Central memory CD8-positive, alpha-beta T cell (primary cell): ENCODE data around the gene NRARP.
"Not testable (repeated sequence)": the region's sequence is repeated elsewhere in the genome, so short reads cannot be mapped to it uniquely, and the experiment has no call there.

Source experiments
- ATAC-seq: fragments of 150-1000 bp; cut with Tn5 transposase; replicated peaks from 2 replicates; pipeline ENCODE4 v1.10.0; 2022; ENCODE audit warnings: mild to moderate bottlenecking, moderate FRiP score, moderate number of reproducible peaks; ENCODE audit not compliant: poor library complexity, severe bottlenecking; ENCODE audit errors: extremely low read depth
- DNase-seq, 2 donors: peaks; one replicate each; pipeline ENCODE4 v3.0.0; 2021; ENCODE audit warnings: low spot score in 2 of 2
- H3K27ac Mint-ChIP-seq: one replicate; pipeline ENCODE4 v1.8.0; 2022; ENCODE audit warnings: low read depth, mild to moderate bottlenecking, moderate library complexity, mixed read lengths
- H3K27me3 Mint-ChIP-seq: one replicate; pipeline ENCODE4 v1.8.0; 2022; ENCODE audit warnings: mixed read lengths
- H3K36me3 Mint-ChIP-seq: one replicate; pipeline ENCODE4 v1.8.0; 2022; ENCODE audit warnings: mild to moderate bottlenecking, moderate library complexity, mixed read lengths; ENCODE audit not compliant: insufficient read depth
- H3K4me1 Mint-ChIP-seq: one replicate; pipeline ENCODE4 v1.8.0; 2022; ENCODE audit warnings: mixed read lengths
- H3K4me3 Mint-ChIP-seq: one replicate; pipeline ENCODE4 v1.8.0; 2022; ENCODE audit warnings: mild to moderate bottlenecking, moderate library complexity, mixed read lengths
- H3K9me3 Mint-ChIP-seq: one replicate; pipeline ENCODE4 v1.8.0; 2022; ENCODE audit warnings: mixed read lengths

Gene NRARP

DNA sequence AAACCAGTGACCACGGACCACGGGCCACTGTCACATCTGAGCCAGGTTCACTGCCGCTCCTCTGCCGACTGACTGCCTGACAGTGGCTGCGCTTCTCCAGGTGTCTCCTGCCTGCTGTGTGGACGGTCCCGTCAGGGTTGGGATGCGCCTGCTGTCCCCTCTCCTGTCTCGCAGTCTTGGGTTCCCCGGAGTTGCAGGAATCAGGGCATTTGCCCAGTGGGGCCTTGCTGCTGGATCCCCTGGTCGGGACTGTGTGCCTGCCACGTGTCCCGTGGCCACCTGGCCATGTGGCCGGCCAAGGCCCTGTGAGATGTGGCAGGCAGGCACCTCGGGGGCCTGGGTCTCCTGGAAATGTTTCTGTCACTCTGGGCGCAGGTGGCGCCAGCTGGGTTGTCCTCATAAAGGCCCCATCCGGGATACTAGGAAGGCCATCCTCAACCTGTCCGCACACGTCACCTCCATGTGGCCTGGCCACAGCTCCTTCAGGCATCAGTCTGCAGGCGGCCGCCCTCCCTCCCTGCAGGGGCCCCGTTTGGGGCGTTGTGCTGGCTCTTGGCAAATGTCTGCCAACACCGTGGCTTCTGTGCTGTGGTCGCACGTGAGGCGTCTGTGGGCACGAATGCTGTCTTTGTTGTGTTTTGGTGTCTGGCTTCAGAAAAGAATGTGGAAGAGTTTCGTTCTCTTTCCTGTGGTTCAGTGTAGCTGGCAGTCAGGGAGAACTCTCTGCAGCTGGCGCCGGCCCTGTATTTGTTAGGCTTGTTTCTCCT is 31.0 kb downstream of the NRARP start:
- Mint-ChIP-seq H3K27me3 (no peaks in the 10 kb centered on the region), H3K36me3 (peaks cover 16% of the 10 kb centered on the region), H3K4me1 (peaks cover 19% of the 10 kb centered on the region), H3K9me3 (no peaks in the 10 kb centered on the region), H3K4me3 (no peak overlapping the region), H3K27ac (no peak overlapping the region)
- DNase-seq (no peak), ATAC-seq (peak; percentile 28)

DNA sequence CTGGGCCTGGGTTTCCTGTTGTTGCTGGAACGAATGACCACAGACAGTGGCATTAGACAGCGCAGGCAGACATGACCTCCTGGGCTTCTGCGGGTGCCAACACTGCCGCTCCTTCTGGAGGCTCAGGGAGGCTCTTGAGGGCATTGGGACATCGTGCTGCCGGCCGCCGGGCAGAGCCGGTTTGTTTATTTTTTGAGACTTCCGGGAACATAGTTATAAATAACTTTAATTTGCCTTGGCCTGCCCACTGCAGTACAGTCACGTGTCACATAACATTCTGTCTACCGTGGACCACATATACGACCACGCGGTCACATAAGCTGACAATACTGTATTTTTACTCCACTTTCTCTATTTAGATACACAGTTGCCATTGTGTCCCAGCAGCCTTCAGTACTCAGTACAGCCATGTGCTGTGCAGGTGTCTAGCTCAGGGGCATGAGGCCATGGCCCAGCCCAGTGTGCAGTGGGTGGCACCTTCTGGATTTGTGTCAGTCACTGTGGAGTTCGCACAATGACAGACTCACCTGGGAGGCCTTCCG is 32.8 kb downstream of the NRARP start:
- Mint-ChIP-seq H3K9me3 (no peaks in the 10 kb centered on the region), H3K36me3 (peaks cover 18% of the 10 kb centered on the region), H3K4me3 (no peak overlapping the region), H3K27me3 (no peaks in the 10 kb centered on the region), H3K4me1 (peaks cover 7% of the 10 kb centered on the region), H3K27ac (no peak overlapping the region)
- DNase-seq (no peak), ATAC-seq (no peak)

DNA sequence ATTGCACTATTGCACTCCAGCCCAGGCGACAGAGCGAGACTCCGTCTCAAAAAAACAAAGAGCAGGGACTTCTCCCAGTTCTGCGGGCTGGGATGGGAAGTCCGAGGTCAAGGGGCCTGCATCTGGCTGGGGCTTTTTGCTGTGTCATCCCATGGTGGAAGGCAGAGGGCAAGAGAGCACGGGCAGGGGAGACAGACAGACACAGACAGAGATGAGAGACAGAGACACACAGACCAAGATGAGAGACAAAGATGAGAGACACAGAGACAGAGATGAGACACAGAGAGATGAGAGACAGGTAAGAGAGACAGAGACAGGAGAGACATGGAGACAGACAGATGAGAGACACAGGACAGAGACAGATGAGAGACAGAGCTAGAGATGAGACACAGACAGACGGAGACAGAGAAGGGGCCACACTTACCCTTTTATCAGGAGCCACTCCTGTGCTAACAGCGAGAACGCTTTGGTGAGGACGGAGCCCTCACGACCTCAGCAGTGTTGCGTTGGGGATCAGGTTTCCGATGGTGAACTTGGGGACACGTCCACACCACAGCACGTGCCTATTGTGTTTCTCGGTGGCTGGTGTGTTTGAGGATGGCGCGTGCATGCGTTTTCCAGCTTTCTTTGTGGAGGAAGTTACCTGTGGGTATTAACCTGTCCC is 33.4 kb downstream of the NRARP start:
- H3K9me3 Mint-ChIP-seq, result no peaks in the 10 kb centered on the region
- DNase-seq (no peak), ATAC-seq (no peak)
- H3K27me3 Mint-ChIP-seq, result no peaks in the 10 kb centered on the region
- H3K4me3 Mint-ChIP-seq, result no peak overlapping the region
- H3K27ac Mint-ChIP-seq, result no peak overlapping the region
- H3K4me1 Mint-ChIP-seq, result peaks cover 6% of the 10 kb centered on the region
- peaks cover 22% of the 10 kb centered on the region for H3K36me3 Mint-ChIP-seq

DNA sequence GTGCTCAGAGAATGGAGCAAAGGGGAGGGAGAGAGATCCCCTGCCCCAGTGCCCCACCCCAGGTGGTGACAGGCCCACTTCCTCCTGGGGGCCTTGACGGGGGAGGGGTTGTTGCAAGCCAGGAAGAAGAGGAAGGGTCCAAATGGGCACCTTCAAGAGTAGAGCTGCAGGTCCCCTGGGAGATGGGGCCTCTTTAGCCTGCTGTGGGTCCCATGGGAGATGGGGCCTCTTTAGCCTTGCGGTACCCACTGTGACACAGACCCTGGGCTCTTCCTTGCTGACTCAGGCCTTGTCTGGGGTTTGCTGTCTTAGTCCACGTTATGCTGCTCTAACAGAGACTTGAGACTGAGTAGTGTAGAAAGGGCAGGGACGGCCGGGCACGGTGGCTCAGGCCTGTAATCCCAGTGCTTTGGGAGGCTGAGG is 34.1 kb downstream of the NRARP start:
- no peaks in the 10 kb centered on the region for H3K9me3 Mint-ChIP-seq
- DNase-seq (no peak), ATAC-seq (no peak)
- H3K27me3 Mint-ChIP-seq, result no peaks in the 10 kb centered on the region
- no peak overlapping the region for H3K27ac Mint-ChIP-seq
- peaks cover 22% of the 10 kb centered on the region for H3K36me3 Mint-ChIP-seq
- peaks cover 6% of the 10 kb centered on the region for H3K4me1 Mint-ChIP-seq
- H3K4me3 Mint-ChIP-seq, result no peak overlapping the region

DNA sequence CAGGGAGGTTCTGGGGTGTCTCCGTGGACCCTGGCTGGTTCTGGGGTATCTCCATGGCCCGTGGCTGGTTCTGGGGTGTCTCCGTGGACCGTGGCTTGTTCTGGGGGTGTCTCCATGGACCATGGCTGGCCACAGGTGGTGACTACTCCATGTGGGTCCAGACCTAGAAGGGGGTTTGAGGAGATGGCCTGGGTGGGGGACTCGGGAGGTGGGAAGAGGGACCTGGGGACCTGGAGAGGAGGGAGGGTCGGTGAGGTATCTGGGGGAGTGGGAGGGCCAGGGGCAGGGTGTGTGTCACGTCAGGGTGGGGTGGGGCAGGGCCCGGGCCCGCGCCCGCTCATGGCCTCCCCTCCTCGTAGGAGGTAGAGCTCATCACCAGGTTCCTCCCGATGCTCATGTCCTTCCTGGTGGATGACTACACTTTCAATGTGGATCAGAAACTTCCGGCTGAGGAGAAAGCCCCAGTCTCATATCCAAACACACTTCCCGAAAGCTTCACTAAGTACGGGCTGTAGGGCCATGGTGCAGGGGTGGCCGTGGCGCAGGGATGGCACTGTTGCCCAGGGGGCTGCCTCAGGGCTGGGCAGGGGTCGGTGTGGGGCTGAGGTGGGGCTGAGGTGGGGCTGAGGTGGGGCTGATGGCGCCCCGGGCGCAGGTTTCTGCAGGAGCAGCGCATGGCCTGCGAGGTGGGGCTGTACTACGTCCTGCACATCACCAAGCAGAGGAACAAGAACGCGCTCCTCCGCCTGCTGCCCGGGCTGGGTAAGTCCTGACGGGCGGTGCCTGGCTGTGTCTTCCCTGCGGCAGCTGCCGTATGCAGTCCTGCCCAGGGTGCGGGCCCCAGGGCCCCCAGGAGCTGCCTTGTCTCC is 35.3 kb downstream of the NRARP start:
- ATAC-seq, result no peak
- Mint-ChIP-seq H3K4me1 (peaks cover 8% of the 10 kb centered on the region), H3K27ac (peak overlapping the region; percentile 41), H3K27me3 (no peaks in the 10 kb centered on the region), H3K9me3 (no peaks in the 10 kb centered on the region), H3K36me3 (peaks cover 22% of the 10 kb centered on the region), H3K4me3 (no peak overlapping the region)
- DNase-seq, result no peak

DNA sequence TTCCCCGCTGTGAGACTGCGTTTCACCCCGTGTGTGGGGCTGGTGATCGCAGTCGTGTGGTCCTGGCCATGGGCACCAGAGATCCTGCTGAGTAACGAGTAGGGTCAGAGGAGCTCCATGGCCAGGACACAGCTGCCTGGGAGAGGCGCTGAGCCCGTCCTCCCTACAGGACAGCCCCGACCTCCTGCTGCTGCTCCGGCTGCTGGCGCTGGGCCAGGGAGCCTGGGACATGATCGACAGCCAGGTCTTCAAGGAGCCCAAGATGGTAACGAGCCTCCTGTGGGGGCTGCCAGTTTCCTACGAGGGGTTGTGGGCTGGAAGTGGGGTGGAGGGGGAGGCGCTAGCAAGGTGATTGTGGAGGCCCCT is 35.9 kb downstream of the NRARP start:
- Mint-ChIP-seq H3K36me3 (peaks cover 18% of the 10 kb centered on the region), H3K4me1 (peaks cover 7% of the 10 kb centered on the region)
- no peak for DNase-seq

DNA sequence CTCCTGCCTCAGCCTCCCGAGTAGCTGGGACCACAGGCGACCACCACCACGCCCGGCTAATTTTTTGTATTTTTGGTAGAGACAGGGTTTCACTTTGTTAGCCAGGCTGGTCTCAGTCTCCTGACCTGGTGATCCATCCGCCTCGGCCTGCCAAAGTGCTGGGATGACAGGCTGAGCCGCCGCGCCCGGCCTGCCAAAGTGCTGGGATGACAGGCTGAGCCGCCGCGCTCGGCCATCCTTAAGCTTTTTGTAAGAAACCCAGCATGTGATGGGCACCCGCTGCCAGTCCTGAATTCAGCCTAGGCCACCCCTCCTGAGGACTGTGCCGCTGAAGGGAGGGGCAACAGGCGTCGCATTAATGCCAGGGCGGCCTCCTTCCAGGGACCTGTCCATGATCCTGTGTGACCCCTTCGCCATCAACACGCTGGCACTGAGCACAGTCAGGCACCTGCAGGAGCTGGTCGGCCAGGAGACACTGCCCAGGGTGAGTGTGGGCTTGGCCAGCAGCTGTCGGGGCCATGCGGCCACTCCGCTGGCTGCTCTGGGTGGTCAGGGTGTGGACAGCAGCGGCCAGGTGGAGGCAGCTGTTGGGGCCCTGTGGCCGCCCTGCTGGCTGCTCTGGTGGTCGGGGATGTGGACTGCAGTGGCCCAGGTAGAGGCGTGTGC is 36.4 kb downstream of the NRARP start:
- no peak overlapping the region for H3K27ac Mint-ChIP-seq
- H3K9me3 Mint-ChIP-seq, result no peaks in the 10 kb centered on the region
- H3K4me3 Mint-ChIP-seq, result no peak overlapping the region
- H3K27me3 Mint-ChIP-seq, result no peaks in the 10 kb centered on the region
- ATAC-seq (no peak), DNase-seq (no peak)
- peaks cover 19% of the 10 kb centered on the region for H3K36me3 Mint-ChIP-seq
- H3K4me1 Mint-ChIP-seq, result peaks cover 6% of the 10 kb centered on the region

More for the DNA sequence above, 35.9 kb downstream of the NRARP start:
- H3K4me3 Mint-ChIP-seq, result no peak overlapping the region
- no peak for ATAC-seq
- no peaks in the 10 kb centered on the region for H3K9me3 Mint-ChIP-seq
- no peaks in the 10 kb centered on the region for H3K27me3 Mint-ChIP-seq
- no peak overlapping the region for H3K27ac Mint-ChIP-seq

DNA sequence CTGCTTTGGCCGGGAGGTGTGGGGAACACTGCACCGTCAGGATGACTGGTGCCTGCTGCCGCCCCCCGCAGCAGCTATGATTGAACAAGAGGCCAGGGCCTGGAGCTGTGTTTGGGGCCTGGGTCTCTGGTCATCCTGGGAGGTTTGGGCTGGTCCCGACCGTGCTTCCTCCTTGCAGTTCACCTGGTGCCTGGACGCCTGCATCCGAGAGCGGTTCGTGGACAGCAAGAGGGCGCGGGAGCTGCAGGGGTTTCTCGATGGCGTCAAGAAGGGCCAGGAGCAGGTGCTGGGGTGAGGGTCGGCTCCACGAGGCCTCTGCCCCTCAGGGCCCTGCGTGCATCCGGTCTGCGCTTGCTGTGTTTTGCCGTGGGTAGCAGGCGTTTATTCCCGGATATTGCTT is 38.0 kb downstream of the NRARP start:
- peaks cover 6% of the 10 kb centered on the region for H3K4me1 Mint-ChIP-seq
- ATAC-seq (no peak), DNase-seq (no peak)
- H3K9me3 Mint-ChIP-seq, result no peaks in the 10 kb centered on the region
- no peak overlapping the region for H3K27ac Mint-ChIP-seq
- no peaks in the 10 kb centered on the region for H3K27me3 Mint-ChIP-seq
- H3K4me3 Mint-ChIP-seq, result no peak overlapping the region
- peaks cover 17% of the 10 kb centered on the region for H3K36me3 Mint-ChIP-seq

DNA sequence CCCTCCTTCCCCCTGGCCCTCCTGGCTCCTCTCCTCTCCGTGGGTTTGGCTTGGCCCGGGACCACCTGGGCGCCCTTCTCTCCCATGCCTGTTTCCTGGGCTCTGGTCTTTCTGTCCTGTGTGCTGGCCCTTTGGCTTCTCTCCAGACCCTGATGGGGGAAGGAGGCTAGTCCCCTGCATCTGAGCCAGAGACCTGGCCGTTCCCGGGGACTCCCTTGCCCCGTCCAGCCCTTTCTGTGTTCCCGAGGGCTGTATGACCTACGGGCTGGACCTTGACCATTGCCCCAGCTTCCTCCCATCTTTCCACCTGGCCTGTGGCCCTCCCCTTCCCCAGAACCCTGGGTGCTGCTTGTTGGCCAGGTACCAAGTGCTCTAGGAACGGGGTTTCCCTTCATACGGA is 38.6 kb downstream of the NRARP start:
- DNase-seq (no peak), ATAC-seq (no peak)
- peaks cover 19% of the 10 kb centered on the region for H3K36me3 Mint-ChIP-seq
- H3K4me3 Mint-ChIP-seq, result no peak overlapping the region
- no peak overlapping the region for H3K27ac Mint-ChIP-seq
- no peaks in the 10 kb centered on the region for H3K9me3 Mint-ChIP-seq
- no peaks in the 10 kb centered on the region for H3K27me3 Mint-ChIP-seq
- peaks cover 6% of the 10 kb centered on the region for H3K4me1 Mint-ChIP-seq

DNA sequence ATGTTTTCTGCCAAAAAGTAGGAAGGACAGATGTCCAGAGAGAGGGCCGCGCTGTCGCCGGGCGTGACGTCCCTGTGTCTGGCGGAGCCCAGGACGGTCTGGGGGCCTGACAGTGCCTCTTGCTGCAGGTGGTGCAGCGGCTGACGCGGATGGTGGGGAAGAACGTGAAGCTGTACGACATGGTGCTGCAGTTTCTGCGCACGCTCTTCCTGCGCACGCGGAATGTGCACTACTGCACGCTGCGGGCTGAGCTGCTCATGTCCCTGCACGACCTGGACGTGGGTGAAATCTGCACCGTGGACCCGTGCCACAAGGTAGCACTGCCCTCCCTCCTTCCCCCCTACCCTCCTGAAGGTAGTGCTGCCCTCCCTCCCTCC is 39.2 kb downstream of the NRARP start:
- no peak overlapping the region for H3K4me3 Mint-ChIP-seq
- peaks cover 6% of the 10 kb centered on the region for H3K4me1 Mint-ChIP-seq
- no peaks in the 10 kb centered on the region for H3K27me3 Mint-ChIP-seq
- H3K36me3 Mint-ChIP-seq, result peaks cover 19% of the 10 kb centered on the region
- no peak overlapping the region for H3K27ac Mint-ChIP-seq
- ATAC-seq, result no peak
- DNase-seq, result no peak
- no peaks in the 10 kb centered on the region for H3K9me3 Mint-ChIP-seq

DNA sequence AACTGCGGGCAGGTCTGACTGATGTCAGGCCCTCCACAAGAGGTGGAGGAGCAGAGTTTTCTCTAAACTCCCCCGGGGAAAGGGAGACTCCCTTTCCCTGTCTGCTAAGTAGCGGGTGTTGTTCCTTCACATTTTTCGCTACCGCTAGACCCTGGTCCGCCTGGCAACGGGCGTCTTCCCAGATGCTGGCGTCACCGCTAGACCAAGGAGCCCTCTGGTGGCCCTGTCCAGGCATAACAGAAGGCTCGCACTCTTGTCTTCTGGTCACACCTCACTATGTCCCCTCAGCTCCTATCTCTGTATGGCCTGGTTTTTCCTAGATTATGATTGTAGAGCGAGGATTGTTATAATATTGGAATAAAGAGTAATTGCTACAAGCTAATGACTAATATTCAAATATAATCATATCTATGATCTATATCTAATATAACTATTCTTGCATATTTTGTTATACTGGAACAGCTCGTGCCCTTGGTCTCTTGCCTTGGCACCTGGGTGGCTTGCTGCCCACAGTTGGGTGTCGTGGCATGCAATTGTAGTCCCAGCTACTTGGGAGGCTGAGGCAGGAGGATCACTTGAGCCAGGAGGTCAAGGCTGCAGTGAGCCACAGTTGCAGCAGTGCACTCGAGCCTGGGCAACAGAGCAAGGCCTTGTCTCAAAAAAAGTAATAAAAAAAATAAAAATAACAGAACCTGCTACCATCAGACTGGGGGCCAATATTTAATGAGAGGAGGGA is 39.7 kb downstream of the NRARP start:
- H3K4me3 Mint-ChIP-seq, DNase-seq, ATAC-seq, H3K9me3 Mint-ChIP-seq, H3K27ac Mint-ChIP-seq, H3K4me1 Mint-ChIP-seq, H3K27me3 Mint-ChIP-seq: not testable (repeated sequence)
- peaks cover 18% of the 10 kb centered on the region for H3K36me3 Mint-ChIP-seq

DNA sequence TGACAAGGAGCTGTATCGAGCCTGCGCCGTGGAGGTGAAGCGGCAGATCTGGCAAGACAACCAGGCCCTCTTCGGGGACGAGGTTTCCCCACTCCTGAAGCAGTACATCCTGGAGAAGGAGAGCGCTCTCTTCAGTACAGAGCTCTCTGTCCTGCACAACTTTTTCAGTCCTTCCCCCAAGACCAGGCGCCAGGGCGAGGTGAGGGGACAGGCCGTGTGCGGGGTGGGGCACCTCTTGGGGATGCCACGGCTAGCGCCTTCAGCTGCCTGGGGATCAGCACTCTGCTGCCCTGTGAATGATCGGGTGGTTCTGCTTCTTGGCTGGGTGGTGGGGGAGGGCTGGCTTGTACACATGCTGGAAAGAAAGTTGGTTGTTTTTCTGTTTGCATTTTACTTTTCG is 45.2 kb downstream of the NRARP start:
- H3K36me3 Mint-ChIP-seq, result peaks cover 29% of the 10 kb centered on the region
- no peaks in the 10 kb centered on the region for H3K9me3 Mint-ChIP-seq
- no peak overlapping the region for H3K27ac Mint-ChIP-seq
- DNase-seq (no peak), ATAC-seq (no peak)
- H3K4me3 Mint-ChIP-seq, result peak overlapping the region; percentile 87
- no peaks in the 10 kb centered on the region for H3K27me3 Mint-ChIP-seq
- peaks cover 19% of the 10 kb centered on the region for H3K4me1 Mint-ChIP-seq
